HepG2 (cell line): Measurements from ENCODE around the gene TTC21B. TPM values are rescaled to one million over a fixed set of nuclear protein-coding genes. Genes with fewer than 3 reads are reported as not detected.

ENCODE experiments used
- ATAC-seq: fragments of 200-7000 bp; cut with Tn5 transposase; 3 replicates; pipeline ENCODE4 v1.9.1; 2020; ENCODE audit warnings: mild to moderate bottlenecking, moderate library complexity
- BruUV-seq: library from RNA; stranded (reverse); fragments of 400-500 nt; replicated peaks from 2 replicates; lab custom pipeline; 2021; lab: Mats Ljungman, UMichigan
- CTCF ChIA-PET: fragments of 300-600 bp; formaldehyde crosslinking; extraction: SDS; loops from one replicate; lab custom pipeline; 2021; ENCODE audit warnings: low total read pairs, inconsistent platforms, low intra/inter-chr PET ratio; lab: Yijun Ruan, JAX
- POLR2A ChIA-PET: fragments of 350-600 bp; sonication (Branson Sonifier 250); formaldehyde crosslinking; loops from one replicate; lab custom pipeline; 2020; ENCODE audit warnings: antibody characterized with exemption, inconsistent platforms; lab: Yijun Ruan, JAX
- DNase-seq: peaks from one replicate; pipeline ENCODE4 v3.0.0-alpha.2; 2015; ENCODE audit warnings: low spot score
- FAIRE-seq: peaks from 3 replicates; lab custom pipeline; 2011; peaks lifted over from hg19 to GRCh38; lab: Jason Lieb, UNC
- H2AFZ ChIP-seq: one replicate; pipeline ENCODE4 v1.6.1; 2011; ENCODE audit warnings: low read length, inconsistent platforms
- H3K27ac ChIP-seq: fragments of 300-600 bp; 3 replicates; pipeline ENCODE4 v1.8.0; 2011; ENCODE audit warnings: mixed run types, mild to moderate bottlenecking, mixed read lengths, low read length, inconsistent platforms; ENCODE audit not compliant: insufficient read depth; ENCODE audit errors: extremely low read length
- H3K27me3 ChIP-seq, 2 experiments: fragments of 200-600 bp in 1 of 2; 2 replicates in 1 of 2; 3 replicates in 1 of 2; pipeline versions ENCODE4 v1.6.0 to v1.8.0; 2011; ENCODE audit warnings: low read length in 2 of 2, mild to moderate bottlenecking in 2 of 2, moderate library complexity in 2 of 2, inconsistent platforms in 1 of 2; ENCODE audit not compliant: insufficient read depth in 2 of 2, control insufficient read depth in 1 of 2
- H3K36me3 ChIP-seq, 2 experiments: fragments of 200-600 bp in 1 of 2; replicated peaks in 1 of 2; 2 replicates in 1 of 2; 3 replicates in 1 of 2; pipeline versions ENCODE4 v1.5.1 to v1.8.0; 2011; ENCODE audit warnings: low read length in 2 of 2, inconsistent platforms in 1 of 2; ENCODE audit not compliant: insufficient read depth in 2 of 2, control insufficient read depth in 1 of 2
- H3K4me1 ChIP-seq: 2 replicates; pipeline ENCODE4 v1.5.1; 2012; ENCODE audit warnings: low read length, inconsistent platforms; ENCODE audit not compliant: insufficient read depth
- H3K4me2 ChIP-seq: 2 replicates; pipeline ENCODE4 v1.6.0; 2011; ENCODE audit warnings: low read depth, low read length, inconsistent platforms
- H3K4me3 ChIP-seq, 3 experiments: fragments of 200-600 bp in 1 of 3; sonication (generic), shearing (Covaris generic) in 1 of 3; replicated peaks in 1 of 3; 2 replicates each; pipeline ENCODE4 v1.5.1; 2011 to 2016; ENCODE audit warnings: low read length in 3 of 3, inconsistent platforms in 2 of 3, low read depth in 2 of 3, mild to moderate bottlenecking in 2 of 3, control low read depth in 1 of 3, mixed read lengths in 1 of 3; ENCODE audit not compliant: insufficient read depth in 1 of 3
- H3K79me2 ChIP-seq: one replicate; pipeline ENCODE4 v1.6.1; 2011; ENCODE audit warnings: low read length, inconsistent platforms; ENCODE audit not compliant: insufficient read depth
- H3K9ac ChIP-seq: 2 replicates; pipeline ENCODE4 v1.6.0; 2011; ENCODE audit warnings: mild to moderate bottlenecking, low read depth, low read length, inconsistent platforms; ENCODE audit not compliant: insufficient read depth
- H3K9me3 ChIP-seq: 2 replicates; pipeline ENCODE4 v1.5.1; 2012; ENCODE audit warnings: mild to moderate bottlenecking, low read length
- H4K20me1 ChIP-seq: 2 replicates; pipeline ENCODE4 v1.6.0; 2011; ENCODE audit warnings: inconsistent platforms, mild to moderate bottlenecking, low read length, moderate library complexity; ENCODE audit not compliant: insufficient read depth
- ATF7 ChIP-seq, 2 experiments: fragments of 450-650 bp in 1 of 2; sonication (generic) in 1 of 2; formaldehyde crosslinking in 1 of 2; IDR thresholded peaks; 2 replicates each; pipeline versions ENCODE4 v1.4.0 to v1.6.1; 2016 to 2020; ENCODE audit warnings: antibody characterized with exemption in 1 of 2, mild to moderate bottlenecking in 1 of 2, missing genetic modification reagents in 1 of 2
- GPN1 ChIP-seq: sonication (generic); formaldehyde crosslinking; IDR thresholded peaks from 2 replicates; pipeline ENCODE4 v1.5.1; 2020; ENCODE audit warnings: missing genetic modification reagents, borderline replicate concordance
- GZF1 ChIP-seq: sonication (generic); formaldehyde crosslinking; IDR thresholded peaks from 2 replicates; pipeline ENCODE4 v1.5.1; 2020; ENCODE audit warnings: mild to moderate bottlenecking, missing genetic modification reagents
- HDAC1 ChIP-seq: sonication (generic); formaldehyde crosslinking; IDR thresholded peaks from 2 replicates; pipeline ENCODE4 v1.5.1; 2020; ENCODE audit warnings: mild to moderate bottlenecking, missing genetic modification reagents
- HDAC6 ChIP-seq: fragments of 200-600 bp; sonication (generic); IDR thresholded peaks from 2 replicates; pipeline ENCODE4 v1.7.0; 2017; ENCODE audit warnings: mild to moderate bottlenecking, antibody characterized with exemption, low read length, low read depth
- HMG20B ChIP-seq: conservative IDR thresholded peaks from 2 replicates; pipeline ENCODE4 v1.6.1; 2016; ENCODE audit warnings: missing genetic modification reagents, missing compliant biosample characterization
- MLX ChIP-seq: IDR thresholded peaks from 2 replicates; pipeline ENCODE4 v1.6.1; 2016
- POGK ChIP-seq: sonication (generic); formaldehyde crosslinking; conservative IDR thresholded peaks from 2 replicates; pipeline ENCODE4 v1.8.0; 2022; ENCODE audit warnings: mild to moderate bottlenecking, moderate library complexity, missing genetic modification reagents
- PTBP1 ChIP-seq: fragments of 200-400 bp; formaldehyde crosslinking; IDR thresholded peaks from 2 replicates; pipeline ENCODE4 v1.6.1; 2018; ENCODE audit warnings: low read length, low read depth; ENCODE audit not compliant: poor library complexity, severe bottlenecking
- RBM22 ChIP-seq: fragments of 200-400 bp; formaldehyde crosslinking; optimal IDR thresholded peaks from 2 replicates; pipeline ENCODE3; 2017; ENCODE audit warnings: mild to moderate bottlenecking, low read length, moderate library complexity
- RFX3 ChIP-seq: IDR thresholded peaks from 2 replicates; pipeline ENCODE4 v1.6.1; 2016; ENCODE audit warnings: missing biosample characterization, missing genetic modification reagents
- ZMYM3 ChIP-seq: sonication (generic); formaldehyde crosslinking; IDR thresholded peaks from 2 replicates; pipeline ENCODE4 v1.5.1; 2020; ENCODE audit warnings: mild to moderate bottlenecking, missing genetic modification reagents
- ZNF253 ChIP-seq: sonication (generic); formaldehyde crosslinking; IDR thresholded peaks from 2 replicates; pipeline ENCODE4 v1.8.0; 2022; ENCODE audit warnings: mild to moderate bottlenecking, missing genetic modification reagents, borderline replicate concordance
- ZNF704 ChIP-seq: sonication (generic); formaldehyde crosslinking; IDR thresholded peaks from 2 replicates; pipeline ENCODE4 v1.8.1; 2023; ENCODE audit warnings: mild to moderate bottlenecking, inconsistent platforms, moderate library complexity, missing genetic modification reagents, borderline replicate concordance
- ZNF784 ChIP-seq: sonication (generic); formaldehyde crosslinking; IDR thresholded peaks from 2 replicates; pipeline ENCODE4 v1.5.1; 2020; ENCODE audit warnings: missing genetic modification reagents, mild to moderate bottlenecking, borderline replicate concordance
- WGBS: methylation state at CpG from one replicate; pipeline ENCODE4 v1.1.6; 2017; ENCODE audit warnings: low lambda C conversion rate; 5-methylcytosine and 5-hydroxymethylcytosine counted together
- in situ Hi-C: cut with HindIII; loops from 2 replicates; pipeline ENCODE4 v1.10.0; 2017; ENCODE audit warnings: low pct_unique_long_range_greater_than_20kb; ENCODE audit not compliant: extremely low pct_ligation_motif_present
- intact Hi-C: fragments of 100-400 bp; cut with micrococcal nuclease; formaldehyde crosslinking; loops from one replicate; pipeline ENCODE4 v1.10.0; 2022; ENCODE audit not compliant: unreplicated experiment
- polyA plus RNA-seq, 8 experiments: library from polyadenylated mRNA; depleted of rRNA in 3 of 8; stranded (reverse) in 7 of 8; unstranded in 1 of 8; fragments of >200 nt; fragmentation: Illumina TruSeq in 4 of 8; extraction: Trizol in 4 of 8; gene quantifications; 2 replicates each; pipeline versions ENCODE4 v1.2.1 to v1.2.3, GENCODE V29; 2011 to 2016; ENCODE audit warnings: low read depth in 4 of 8, missing spikeins in 1 of 8, mixed read lengths in 1 of 8; ENCODE audit not compliant: insufficient read depth in 1 of 8
- total RNA-seq, 5 experiments: library from RNA; depleted of rRNA; stranded (reverse); fragments of >200 nt; fragmentation: Illumina TruSeq; extraction: Trizol; gene quantifications; 2 replicates each; pipeline ENCODE4 v1.2.3, GENCODE V29; 2016; ENCODE audit warnings: low read depth in 1 of 5

TTC21B gene
- total and polyA plus RNA-seq, 2 of the 13 experiments (the other 11 are each of a cell fraction or from before 2014, with no cell fraction given) = 39.1 to 67.1 TPM

- POLR2A ChIA-PET = no interaction called here
- TF ChIP-seq HDAC1 (no peak), ZNF704 (CRISPR knock-in tag) (no peak), PTBP1 (no peak), HDAC6 (no peak), ZNF253 (CRISPR knock-in tag) (no peak), ZNF784 (no peak)
- TF ChIP-seq, all 625 proteins: peak for 0
- WGBS = over 99% methylated on average over 4 of the region's 4 CpGs
These were observed 60.0 kb downstream of the TTC21B start for GRCh38 chr2:165893556-165893955.

GRCh38 chr2:165892526-165892925 lies 61.0 kb downstream of the TTC21B start:
- 97% methylated on average over 6 of the region's 6 CpGs for WGBS
- H3K36me3 ChIP-seq = peaks cover 19 to 81% of the 10 kb centered on the region in 2 experiments
- in situ Hi-C loops = no loop called here
- TF ChIP-seq POGK (CRISPR knock-in tag) (no peak), GZF1 (CRISPR knock-in tag) (no peak), RFX3 (CRISPR knock-in tag) (no peak), RBM22 (no peak), ZMYM3 (CRISPR knock-in tag) (no peak), GPN1 (CRISPR knock-in tag) (no peak), MLX (CRISPR knock-in tag) (no peak), ATF7 (IDR thresholded peaks at IDR 0.05) (no peak), ATF7 (CRISPR knock-in tag; IDR thresholded peaks at IDR 0.05) (no peak), HMG20B (CRISPR knock-in tag) (no peak)

More at GRCh38 chr2:165893556-165893955, 60.0 kb downstream of the TTC21B start:
- Histone ChIP-seq H3K4me1 (no peaks in the 10 kb centered on the region), H3K4me2 (no peak overlapping the region), H3K27ac (no peak overlapping the region), H4K20me1 (no peaks in the 10 kb centered on the region), H3K79me2 (no peaks in the 10 kb centered on the region), H3K36me3 (peaks cover 24 to 82% of the 10 kb centered on the region in 2 experiments), H3K9ac (no peak overlapping the region), H3K27me3 (no peaks in the 10 kb centered on the region), H3K4me3 (no peak overlapping the region), H3K9me3 (no peaks in the 10 kb centered on the region), H2AFZ (no peak overlapping the region)
- intact Hi-C loops (loop anchor here (5.0 kb wide), 1 partner anchor 34 kb away; no protein-coding TSS in a partner anchor), in situ Hi-C loops (no loop called here)
- CTCF ChIA-PET = no interaction called here
- DNase-seq (no peak), ATAC-seq (no peak), FAIRE-seq (no peak)
- BruUV-seq = no TSS peak

More at GRCh38 chr2:165892526-165892925, 61.0 kb downstream of the TTC21B start:
- intact Hi-C loops = loop anchor here (5.0 kb wide), 1 partner anchor 35 kb away; no protein-coding TSS in a partner anchor
- DNase-seq (no peak), FAIRE-seq (no peak), ATAC-seq (no peak)
- ChIA-PET POLR2A (no interaction called here), CTCF (no interaction called here)
- Histone ChIP-seq H4K20me1 (no peaks in the 10 kb centered on the region), H3K27ac (no peak overlapping the region), H3K4me1 (no peaks in the 10 kb centered on the region), H3K4me2 (no peak overlapping the region), H3K4me3 (no peak overlapping the region), H3K27me3 (no peaks in the 10 kb centered on the region), H3K9me3 (no peaks in the 10 kb centered on the region), H3K9ac (no peak overlapping the region), H2AFZ (no peak overlapping the region), H3K79me2 (no peaks in the 10 kb centered on the region)
- BruUV-seq = no TSS peak
